Coronary artery (tissue), 2 donors: ENCODE data around the gene NDUFS8.

Experiments used
- DNase-seq: peaks from one replicate; pipeline ENCODE4 v3.0.0-alpha.2; 2017; ENCODE audit warnings: low spot score
- H3K27ac ChIP-seq, 2 donors: fragments of 200-600 bp; sonication (generic); one replicate each; pipeline ENCODE4 v1.5.1; 2016 to 2019
- H3K4me3 ChIP-seq: fragments of 200-600 bp; sonication (generic); 2 replicates; pipeline ENCODE4 v1.5.1; 2016; ENCODE audit warnings: mild to moderate bottlenecking, moderate library complexity
- TF ChIP-seq, protein P1 (sequence below): fragments of 200-600 bp; sonication (generic); IDR thresholded peaks from one replicate; pipeline ENCODE4 v1.5.1; 2019; ENCODE audit warnings: antibody characterized with exemption

Gene NDUFS8

GRCh38 chr11:68051191-68052136, 21.0 kb downstream of the NDUFS8 start:
- Histone ChIP-seq H3K4me3 (no peak overlapping the region), H3K27ac (no peak overlapping the region)
- TF ChIP-seq, protein P1, sequence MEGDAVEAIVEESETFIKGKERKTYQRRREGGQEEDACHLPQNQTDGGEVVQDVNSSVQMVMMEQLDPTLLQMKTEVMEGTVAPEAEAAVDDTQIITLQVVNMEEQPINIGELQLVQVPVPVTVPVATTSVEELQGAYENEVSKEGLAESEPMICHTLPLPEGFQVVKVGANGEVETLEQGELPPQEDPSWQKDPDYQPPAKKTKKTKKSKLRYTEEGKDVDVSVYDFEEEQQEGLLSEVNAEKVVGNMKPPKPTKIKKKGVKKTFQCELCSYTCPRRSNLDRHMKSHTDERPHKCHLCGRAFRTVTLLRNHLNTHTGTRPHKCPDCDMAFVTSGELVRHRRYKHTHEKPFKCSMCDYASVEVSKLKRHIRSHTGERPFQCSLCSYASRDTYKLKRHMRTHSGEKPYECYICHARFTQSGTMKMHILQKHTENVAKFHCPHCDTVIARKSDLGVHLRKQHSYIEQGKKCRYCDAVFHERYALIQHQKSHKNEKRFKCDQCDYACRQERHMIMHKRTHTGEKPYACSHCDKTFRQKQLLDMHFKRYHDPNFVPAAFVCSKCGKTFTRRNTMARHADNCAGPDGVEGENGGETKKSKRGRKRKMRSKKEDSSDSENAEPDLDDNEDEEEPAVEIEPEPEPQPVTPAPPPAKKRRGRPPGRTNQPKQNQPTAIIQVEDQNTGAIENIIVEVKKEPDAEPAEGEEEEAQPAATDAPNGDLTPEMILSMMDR: no peak
- no peak for DNase-seq

DNA sequence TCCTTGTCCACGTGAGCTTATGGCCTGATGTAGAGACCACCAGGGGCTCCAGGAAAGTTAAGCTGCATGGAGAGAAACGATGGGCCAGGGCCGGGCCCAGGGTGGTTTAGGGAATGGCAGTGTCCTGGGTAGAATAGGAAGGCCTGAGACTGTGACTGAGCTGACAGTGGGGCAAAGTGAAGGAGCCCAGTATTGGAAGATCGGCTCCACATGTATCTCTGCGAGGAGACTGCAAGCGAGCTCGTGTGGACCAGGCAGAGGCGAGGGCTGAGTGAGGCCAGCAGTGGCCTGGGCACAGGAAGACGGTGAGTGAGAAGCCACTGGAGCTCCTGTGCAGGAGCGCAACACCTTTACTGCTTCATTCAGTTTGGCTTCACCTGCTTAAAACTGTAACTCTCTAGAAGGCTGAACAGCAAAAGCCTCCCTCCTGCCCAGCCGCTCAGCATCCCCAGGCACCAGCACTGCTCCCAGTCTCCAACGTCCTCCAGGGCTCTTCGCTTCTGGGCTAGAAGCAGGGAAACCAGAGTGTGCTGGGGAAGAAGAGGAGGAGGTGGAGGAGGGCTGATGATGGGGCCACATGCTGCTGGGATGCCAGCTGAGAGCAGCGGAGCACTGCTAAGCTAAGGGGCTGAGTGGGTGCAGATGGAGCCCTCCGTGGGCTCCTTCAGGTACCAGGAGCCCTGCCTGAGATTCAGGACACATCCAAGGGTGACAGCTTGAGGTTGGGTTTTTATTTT, 21.8 kb downstream of the NDUFS8 start:
- TF ChIP-seq, protein P1: no peak
- no peak for DNase-seq
- Histone ChIP-seq H3K4me3 (no peak overlapping the region), H3K27ac (no peak overlapping the region)

- Histone ChIP-seq H3K27ac (no peak overlapping the region), H3K4me3 (no peak overlapping the region)
- TF ChIP-seq, protein P1: no peak
- DNase-seq: no peak
These were observed 22.6 kb downstream of the NDUFS8 start for GRCh38 chr11:68053117-68053516.

DNA sequence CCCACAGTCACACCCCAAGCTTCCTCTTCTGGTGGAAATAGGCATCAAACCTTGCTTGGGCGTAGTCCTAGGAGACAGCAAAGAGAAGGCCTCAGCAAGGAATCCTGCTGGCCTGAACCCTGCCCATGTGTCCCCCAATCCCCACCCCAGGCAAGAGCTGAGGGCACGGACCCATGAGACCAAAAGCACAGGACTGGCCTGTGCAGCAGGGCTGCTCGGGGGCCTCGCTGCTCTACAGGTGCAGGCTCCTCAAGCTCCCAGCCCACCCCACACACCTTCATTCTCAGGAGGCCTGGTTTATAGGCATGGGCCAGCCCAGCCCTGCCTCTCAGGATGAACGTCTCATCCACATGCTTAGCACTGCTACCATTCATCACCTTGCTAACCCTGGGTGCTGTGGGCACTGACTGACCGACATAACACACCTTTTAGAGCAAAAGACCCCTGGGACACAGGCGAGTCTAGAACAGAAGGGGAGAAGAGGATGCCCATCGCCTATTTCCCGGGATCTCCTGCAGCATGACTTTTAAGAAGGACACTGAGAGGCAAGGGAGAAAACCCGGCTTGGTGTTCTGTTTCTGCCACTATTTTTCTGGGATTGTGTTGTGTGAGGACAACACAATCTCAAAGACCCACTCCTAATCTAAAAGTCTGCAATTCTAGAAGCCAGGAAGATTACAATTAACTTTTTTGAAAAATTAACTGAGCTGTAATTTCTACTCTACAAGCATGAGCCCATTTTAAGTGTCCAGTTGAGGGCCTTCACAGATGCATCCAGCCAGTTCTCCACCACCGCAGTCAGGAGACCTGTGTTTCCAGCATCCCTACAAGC, 23.7 kb downstream of the NDUFS8 start:
- Histone ChIP-seq H3K27ac (no peak overlapping the region), H3K4me3 (no peak overlapping the region)
- no peak for DNase-seq
- TF ChIP-seq, protein P1: no peak

DNA sequence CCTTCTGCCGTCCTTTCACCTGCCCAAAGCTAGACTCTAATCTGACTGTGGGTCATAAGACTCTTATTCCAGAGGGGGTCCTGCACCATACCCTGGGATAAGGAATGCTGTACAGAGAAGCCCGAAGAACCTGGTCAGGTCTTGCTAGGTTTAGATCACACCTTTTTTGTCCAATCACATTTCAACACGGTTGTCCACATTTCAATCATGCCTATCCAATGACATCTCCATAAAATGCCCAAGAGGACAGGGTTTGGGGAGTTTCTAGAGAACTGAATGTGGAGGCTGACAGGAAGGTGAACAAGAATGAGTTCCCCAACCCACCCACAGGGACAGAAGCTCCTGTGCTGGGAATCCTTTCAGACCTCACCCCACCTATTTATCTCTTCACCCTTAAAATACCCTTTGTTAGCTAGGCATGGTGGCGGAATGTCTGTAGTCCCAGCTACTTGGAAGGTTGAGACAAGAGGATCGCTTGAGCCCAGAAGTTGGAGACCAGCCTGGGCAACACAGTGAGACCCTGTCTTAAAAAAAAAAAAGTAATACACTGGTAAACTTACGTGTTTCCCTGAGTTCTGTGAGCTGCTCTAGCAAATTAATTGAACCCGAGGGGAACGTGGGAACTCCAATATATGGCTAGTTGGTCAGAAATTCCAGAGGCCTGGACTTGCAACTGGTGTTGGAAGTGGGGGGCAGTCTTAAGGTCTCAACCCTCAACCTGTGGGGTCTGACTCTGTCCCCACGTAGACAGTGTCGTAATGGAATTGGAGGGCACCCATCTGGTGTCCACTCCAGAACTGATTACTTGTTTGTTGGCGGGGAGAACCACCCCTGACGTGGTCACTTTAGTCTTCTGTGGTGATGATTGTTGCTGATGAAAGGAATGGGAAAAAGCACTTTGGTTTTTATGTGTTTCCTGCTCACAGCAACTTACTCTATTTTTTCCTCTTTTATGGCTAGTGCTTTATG, 26.1 kb downstream of the NDUFS8 start:
- TF ChIP-seq, protein P1: no peak
- H3K4me3 ChIP-seq: no peak overlapping the region
- H3K27ac ChIP-seq: no peak overlapping the region
- no peak for DNase-seq

DNA sequence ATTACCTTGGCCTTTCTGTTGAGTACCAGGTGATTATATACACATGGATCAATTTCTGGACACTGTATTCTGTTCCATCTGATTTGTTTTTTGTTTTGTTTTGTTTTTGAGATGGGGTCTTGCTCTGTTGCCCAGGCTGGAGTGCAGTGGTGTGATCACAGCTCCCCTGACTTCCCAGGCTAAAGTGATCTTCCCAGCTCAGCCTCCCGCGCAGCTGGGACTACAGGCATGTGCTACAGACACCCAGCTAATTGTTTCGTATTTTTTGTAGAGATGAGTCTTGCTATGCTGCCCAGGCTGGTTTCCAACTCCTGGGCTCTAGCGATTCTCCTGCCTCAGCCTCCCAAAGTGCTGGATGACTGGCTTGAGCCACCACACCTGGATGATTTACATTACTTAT, 27.3 kb downstream of the NDUFS8 start:
- Histone ChIP-seq H3K4me3 (no peak overlapping the region), H3K27ac (no peak overlapping the region)
- TF ChIP-seq, protein P1: no peak
- no peak for DNase-seq
